ENCODE measurements around the gene CRPPA.

- TF ChIP-seq, protein P1, sequence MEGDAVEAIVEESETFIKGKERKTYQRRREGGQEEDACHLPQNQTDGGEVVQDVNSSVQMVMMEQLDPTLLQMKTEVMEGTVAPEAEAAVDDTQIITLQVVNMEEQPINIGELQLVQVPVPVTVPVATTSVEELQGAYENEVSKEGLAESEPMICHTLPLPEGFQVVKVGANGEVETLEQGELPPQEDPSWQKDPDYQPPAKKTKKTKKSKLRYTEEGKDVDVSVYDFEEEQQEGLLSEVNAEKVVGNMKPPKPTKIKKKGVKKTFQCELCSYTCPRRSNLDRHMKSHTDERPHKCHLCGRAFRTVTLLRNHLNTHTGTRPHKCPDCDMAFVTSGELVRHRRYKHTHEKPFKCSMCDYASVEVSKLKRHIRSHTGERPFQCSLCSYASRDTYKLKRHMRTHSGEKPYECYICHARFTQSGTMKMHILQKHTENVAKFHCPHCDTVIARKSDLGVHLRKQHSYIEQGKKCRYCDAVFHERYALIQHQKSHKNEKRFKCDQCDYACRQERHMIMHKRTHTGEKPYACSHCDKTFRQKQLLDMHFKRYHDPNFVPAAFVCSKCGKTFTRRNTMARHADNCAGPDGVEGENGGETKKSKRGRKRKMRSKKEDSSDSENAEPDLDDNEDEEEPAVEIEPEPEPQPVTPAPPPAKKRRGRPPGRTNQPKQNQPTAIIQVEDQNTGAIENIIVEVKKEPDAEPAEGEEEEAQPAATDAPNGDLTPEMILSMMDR (IDR thresholded peaks at IDR 0.05) = no peak
- no peak for TF ChIP-seq POLR2A (IDR thresholded peaks at IDR 0.05)
Observed at GRCh38 chr7:16395121-16395520, 26.2 kb downstream of the CRPPA start.
